GM18526 (cell line): Measurements from ENCODE around the gene EN2.

Source experiments
- POLR2A ChIP-seq: IDR thresholded peaks from 3 replicates; pipeline ENCODE4 v1.6.1; 2011; ENCODE audit not compliant: insufficient read length; ENCODE audit errors: extremely low read depth

The EN2 gene

GRCh38 chr7:155440018-155440410 lies 17.9 kb upstream of the EN2 start:
- TF ChIP-seq POLR2A, result no peak

GRCh38 chr7:155441856-155442255 lies 16.1 kb upstream of the EN2 start:
- no peak for TF ChIP-seq POLR2A

GRCh38 chr7:155444746-155445145 lies 13.2 kb upstream of the EN2 start:
- TF ChIP-seq POLR2A, result no peak

GRCh38 chr7:155447603-155448002 lies 10.3 kb upstream of the EN2 start:
- no peak for TF ChIP-seq POLR2A

GRCh38 chr7:155448632-155449007 lies 9.3 kb upstream of the EN2 start:
- no peak for TF ChIP-seq POLR2A

- TF ChIP-seq POLR2A, result no peak
These were observed 8.7 kb upstream of the EN2 start for GRCh38 chr7:155449008-155449868.

- TF ChIP-seq POLR2A, result no peak
These were observed 7.9 kb upstream of the EN2 start for GRCh38 chr7:155449869-155450557.

- no peak for TF ChIP-seq POLR2A
These were observed 7.4 kb upstream of the EN2 start for GRCh38 chr7:155450558-155450969.

- no peak for TF ChIP-seq POLR2A
These were observed 6.7 kb upstream of the EN2 start for GRCh38 chr7:155450970-155451801.

- no peak for TF ChIP-seq POLR2A
These were observed 6.1 kb upstream of the EN2 start for GRCh38 chr7:155451840-155452239.

GRCh38 chr7:155452505-155453295 lies 5.2 kb upstream of the EN2 start:
- TF ChIP-seq POLR2A, result no peak

GRCh38 chr7:155453296-155454182 lies 4.4 kb upstream of the EN2 start:
- no peak for TF ChIP-seq POLR2A

- TF ChIP-seq POLR2A, result no peak
These were observed 3.5 kb upstream of the EN2 start for GRCh38 chr7:155454183-155455112.

GRCh38 chr7:155455132-155455693 lies 2.7 kb upstream of the EN2 start:
- no peak for TF ChIP-seq POLR2A
